Activated naive CD8-positive, alpha-beta T cell treated with anti-CD3 and anti-CD28 coated beads for 36 hours (primary cell): ENCODE measurements around the gene OR5T1. TPM values are rescaled to one million over a fixed set of nuclear protein-coding genes. Genes with fewer than 3 reads are reported as not detected.

Experiments
- DNase-seq: peaks from one replicate; pipeline ENCODE4 v3.0.0; 2021
- H3K27ac Mint-ChIP-seq: one replicate; pipeline ENCODE4 v1.8.0; 2022; ENCODE audit warnings: mild to moderate bottlenecking, moderate library complexity, mixed read lengths
- H3K27me3 Mint-ChIP-seq: one replicate; pipeline ENCODE4 v1.8.0; 2022; ENCODE audit warnings: mild to moderate bottlenecking, mixed read lengths
- H3K36me3 Mint-ChIP-seq: one replicate; pipeline ENCODE4 v1.8.0; 2021; ENCODE audit warnings: mild to moderate bottlenecking, mixed read lengths
- H3K4me1 Mint-ChIP-seq: one replicate; pipeline ENCODE4 v1.8.0; 2021; ENCODE audit warnings: mixed read lengths
- H3K4me3 Mint-ChIP-seq: one replicate; pipeline ENCODE4 v1.8.0; 2022; ENCODE audit warnings: mild to moderate bottlenecking, moderate library complexity, mixed read lengths
- H3K9me3 Mint-ChIP-seq: one replicate; pipeline ENCODE4 v1.8.0; 2022; ENCODE audit warnings: mixed read lengths
- total RNA-seq, 2 experiments: library from RNA; stranded (reverse); gene quantifications; one replicate each; pipeline ENCODE4 v1.2.3, GENCODE V29; 2021

OR5T1 gene
- not detected for total RNA-seq

DNA sequence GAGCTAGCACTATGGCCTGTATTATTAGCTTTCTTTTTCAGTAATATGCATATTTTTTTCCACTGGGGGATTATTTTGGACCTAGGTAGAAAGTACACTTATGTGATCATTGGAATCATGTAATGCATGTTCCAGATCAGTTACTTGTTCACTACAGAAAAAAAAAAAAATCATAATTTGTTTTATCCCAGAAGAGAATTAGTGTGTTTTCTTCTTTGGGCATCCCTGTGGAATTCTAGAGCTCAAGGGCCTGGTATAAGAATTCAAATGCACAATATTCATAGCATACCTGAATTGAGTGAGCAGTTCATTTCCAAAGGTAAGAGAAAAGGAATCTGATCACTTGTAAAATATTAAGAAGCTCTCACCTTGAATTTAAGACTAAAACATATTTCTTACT lies at the start of gene OR5T1:
Gene OR5T1, plus strand, starts transcription at position 301 of the 400 bp plus-strand sequence. CDS start 1,485 bp downstream, outside the sequence.
- peaks cover 17% of the 10 kb centered on the region for H3K9me3 Mint-ChIP-seq
- no peak within 1 kb of the TSS for H3K27ac Mint-ChIP-seq
- no peaks in the 10 kb centered on the region for H3K36me3 Mint-ChIP-seq
- no peaks in the 10 kb centered on the region for H3K27me3 Mint-ChIP-seq
- no peak within 1 kb of the TSS for H3K4me3 Mint-ChIP-seq
- DNase-seq, result no peak
- no peaks in the 10 kb centered on the region for H3K4me1 Mint-ChIP-seq

DNA sequence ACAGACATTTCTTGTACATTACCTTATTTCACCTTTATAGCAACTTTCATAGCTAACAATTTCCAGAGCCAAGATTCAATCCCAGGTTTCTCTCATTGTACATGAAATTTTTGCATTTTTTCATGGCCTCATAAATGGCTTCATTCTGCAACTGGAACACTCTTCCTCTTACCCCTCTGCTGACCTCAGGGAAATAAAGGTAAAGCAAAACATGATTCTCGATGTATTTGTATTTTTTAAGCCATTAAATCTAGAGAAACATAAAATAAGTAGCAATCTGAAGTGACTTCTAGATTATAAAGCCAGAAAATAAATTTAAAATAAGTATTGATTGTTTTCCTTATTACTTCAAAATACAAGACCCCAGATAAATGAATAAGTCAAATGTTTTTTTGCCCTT lies 39.8 kb upstream of the OR5T1 start, which contains the start of gene OR5T2:
Gene OR5T2, minus strand, starts transcription at position 101 of the 400 bp plus-strand sequence. CDS start 1,193 bp downstream, outside the sequence.
- Mint-ChIP-seq H3K27ac (no peak within 1 kb of the TSS), H3K27me3 (no peaks in the 10 kb centered on the region), H3K4me3 (no peak within 1 kb of the TSS), H3K36me3 (no peaks in the 10 kb centered on the region), H3K9me3 (peaks cover 7% of the 10 kb centered on the region), H3K4me1 (no peaks in the 10 kb centered on the region)
- no peak for DNase-seq

DNA sequence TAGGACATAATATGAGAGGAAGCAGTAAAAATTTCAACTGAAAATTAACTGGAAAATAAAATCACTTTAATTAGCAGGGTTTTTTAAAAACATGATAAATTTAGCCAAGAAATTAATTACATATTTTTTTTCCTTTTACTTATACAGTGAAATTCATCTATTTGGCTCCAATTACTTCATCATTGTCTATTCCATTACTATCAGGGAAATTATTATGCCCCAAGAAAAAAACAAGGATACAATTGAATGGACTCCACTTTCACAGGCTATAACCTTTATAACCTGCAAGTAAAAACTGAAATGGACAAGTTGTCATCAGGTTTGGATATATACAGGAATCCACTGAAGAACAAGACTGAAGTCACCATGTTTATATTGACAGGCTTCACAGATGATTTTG lies 22.0 kb upstream of the OR5T1 start, which contains the start of gene OR5T3:
Gene OR5T3, plus strand, starts transcription at position 301 of the 400 bp plus-strand sequence. Its CDS starts 0 bp downstream, at position 301.
- Mint-ChIP-seq H3K36me3 (no peaks in the 10 kb centered on the region), H3K27ac (no peak within 1 kb of the TSS), H3K27me3 (no peaks in the 10 kb centered on the region), H3K9me3 (peaks cover 9% of the 10 kb centered on the region), H3K4me1 (no peaks in the 10 kb centered on the region), H3K4me3 (no peak within 1 kb of the TSS)
- DNase-seq, result no peak

DNA sequence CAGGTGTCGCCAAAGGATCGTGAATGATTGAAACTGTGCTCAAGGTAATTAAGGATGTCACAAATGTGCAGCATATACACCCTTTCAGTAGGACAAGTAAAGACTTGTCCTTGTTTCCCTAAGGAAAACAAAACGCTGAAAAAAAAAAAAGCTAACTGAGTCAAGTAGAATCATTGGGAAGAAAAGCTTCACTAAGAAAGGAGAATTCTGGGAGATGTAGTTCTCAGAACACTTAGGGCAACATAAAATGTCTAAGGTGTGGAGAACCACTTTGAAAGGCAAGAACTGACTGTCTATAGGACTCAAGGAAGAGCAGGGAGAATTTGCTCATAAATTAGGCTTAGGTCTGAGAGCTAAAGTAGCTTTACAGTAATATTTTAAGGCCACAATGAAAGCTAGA lies 2.9 kb upstream of the OR5T1 start:
- H3K27ac Mint-ChIP-seq, result no peak overlapping the region
- no peaks in the 10 kb centered on the region for H3K36me3 Mint-ChIP-seq
- no peak for DNase-seq
- H3K4me1 Mint-ChIP-seq, result no peaks in the 10 kb centered on the region
- peaks cover 25% of the 10 kb centered on the region for H3K9me3 Mint-ChIP-seq
- no peaks in the 10 kb centered on the region for H3K27me3 Mint-ChIP-seq
- H3K4me3 Mint-ChIP-seq, result no peak overlapping the region

DNA sequence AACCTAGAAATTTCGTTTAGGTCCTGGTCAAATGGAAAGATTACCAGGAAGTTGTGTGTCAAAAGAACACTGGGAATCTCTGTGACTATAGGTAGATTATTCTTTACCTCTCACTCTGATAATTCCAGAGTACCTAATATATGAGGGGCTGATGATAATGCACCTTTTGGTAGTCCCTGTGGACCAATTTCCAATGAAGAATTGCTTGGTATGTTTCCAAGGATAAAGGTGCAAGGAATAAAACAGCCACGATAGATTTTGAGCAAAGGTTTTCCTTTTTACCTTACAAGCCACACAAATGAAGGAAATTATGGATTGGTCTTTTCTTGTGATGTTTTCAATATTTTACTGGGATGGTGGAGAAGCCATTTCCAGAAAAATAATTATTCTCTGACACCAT lies 18.2 kb downstream of the OR5T1 start, which contains the start of gene OR8H1:
Gene OR8H1, minus strand, starts transcription at position 101 of the 400 bp plus-strand sequence. CDS start 1,192 bp downstream, outside the sequence.
- no peaks in the 10 kb centered on the region for H3K36me3 Mint-ChIP-seq
- H3K9me3 Mint-ChIP-seq, result peaks cover 8% of the 10 kb centered on the region
- H3K27ac Mint-ChIP-seq, result no peak within 1 kb of the TSS
- H3K4me1 Mint-ChIP-seq, result no peaks in the 10 kb centered on the region
- H3K4me3 Mint-ChIP-seq, result no peak within 1 kb of the TSS
- no peaks in the 10 kb centered on the region for H3K27me3 Mint-ChIP-seq
- DNase-seq, result no peak

DNA sequence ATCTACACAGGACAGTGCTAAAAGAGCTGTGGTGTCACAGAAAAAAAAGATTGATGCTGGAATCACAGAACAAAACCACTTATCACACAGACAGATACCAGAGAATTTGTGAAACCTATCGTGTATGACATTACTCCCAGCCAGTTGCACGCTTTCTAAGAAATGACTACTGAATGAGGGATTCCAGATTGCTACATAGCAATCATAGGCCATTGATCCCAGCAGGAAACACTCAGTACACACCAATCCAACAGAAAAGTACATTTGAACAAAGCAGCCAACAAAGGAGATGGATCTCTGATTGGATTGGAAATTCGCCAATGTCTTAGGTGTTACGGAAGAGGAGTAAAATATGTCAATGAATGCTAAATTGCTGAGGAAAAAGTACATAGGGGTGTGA lies 22.9 kb downstream of the OR5T1 start:
- Mint-ChIP-seq H3K9me3 (peaks cover 5% of the 10 kb centered on the region), H3K4me1 (no peaks in the 10 kb centered on the region), H3K27ac (no peak overlapping the region), H3K4me3 (no peak overlapping the region), H3K36me3 (no peaks in the 10 kb centered on the region), H3K27me3 (no peaks in the 10 kb centered on the region)
- DNase-seq, result no peak

DNA sequence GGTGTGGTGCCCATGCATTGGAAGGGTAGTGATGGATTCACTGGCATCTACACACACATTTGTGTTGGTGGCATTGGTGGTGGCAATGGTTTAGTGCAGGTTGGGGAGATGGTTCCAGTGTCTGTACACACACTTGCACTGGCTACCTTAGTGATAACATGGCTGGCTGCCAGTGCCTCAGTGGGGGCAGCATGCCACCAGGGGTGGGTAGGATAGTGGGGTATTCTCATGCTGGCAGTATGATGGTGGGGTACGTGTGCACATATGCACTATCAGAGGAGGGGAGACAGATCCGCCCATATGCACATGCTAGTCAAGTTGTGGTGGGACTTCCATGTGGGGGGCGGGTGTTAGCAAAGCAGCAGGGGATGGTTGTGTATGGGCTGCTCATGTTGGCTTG lies 33.9 kb downstream of the OR5T1 start:
- Mint-ChIP-seq H3K36me3 (no peaks in the 10 kb centered on the region), H3K9me3 (peaks cover 25% of the 10 kb centered on the region), H3K27ac (no peak overlapping the region), H3K27me3 (no peaks in the 10 kb centered on the region), H3K4me1 (no peaks in the 10 kb centered on the region), H3K4me3 (no peak overlapping the region)
- DNase-seq, result no peak

DNA sequence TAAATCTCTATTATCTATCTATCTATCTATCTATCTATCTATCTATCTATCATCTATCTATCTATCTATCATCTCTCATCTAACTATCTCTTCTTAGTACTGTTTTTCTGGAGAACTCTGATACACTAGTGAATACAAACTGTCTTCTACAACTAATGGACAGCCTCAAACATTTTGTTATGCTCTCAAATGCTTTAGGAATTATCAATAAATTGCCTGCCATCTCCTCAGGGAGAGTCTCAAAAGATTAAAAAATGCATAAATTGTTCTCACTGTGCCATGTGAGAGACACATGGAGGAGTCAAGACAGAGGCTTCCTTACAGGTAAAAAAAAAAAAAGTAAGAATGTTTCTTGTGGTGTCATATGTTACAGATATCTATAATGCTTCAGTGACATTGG lies 40.9 kb downstream of the OR5T1 start, which contains the start of gene OR8K3:
Gene OR8K3, plus strand, starts transcription at position 301 of the 400 bp plus-strand sequence. CDS start 3,163 bp downstream, outside the sequence.
- Mint-ChIP-seq H3K4me3 (no peak within 1 kb of the TSS), H3K36me3 (no peaks in the 10 kb centered on the region), H3K9me3 (peaks cover 8% of the 10 kb centered on the region), H3K27ac (no peak within 1 kb of the TSS), H3K27me3 (no peaks in the 10 kb centered on the region), H3K4me1 (no peaks in the 10 kb centered on the region)
- DNase-seq, result no peak

Other genes starting within 250 kb of the OR5T1 start
- not detected for gene OR5AS1, start 246.5 kb upstream of the OR5T1 start, total RNA-seq
- not detected for gene OR8I2, start 180.8 kb upstream of the OR5T1 start, total RNA-seq
- not detected for gene OR8H2, start 170.5 kb upstream of the OR5T1 start, total RNA-seq
- not detected for gene OR8H3, start 151.8 kb upstream of the OR5T1 start, total RNA-seq
- gene OR8J3, start 134.0 kb upstream of the OR5T1 start, total RNA-seq, result not detected
- gene OR8K5, start 113.8 kb upstream of the OR5T1 start, total RNA-seq, result not detected
- gene OR5J2, start 97.5 kb upstream of the OR5T1 start, total RNA-seq, result not detected
- gene OR5T2, start 39.9 kb upstream of the OR5T1 start, total RNA-seq, result not detected
- not detected for gene OR5T3, start 21.9 kb upstream of the OR5T1 start, total RNA-seq
- not detected for gene OR8H1, start 18.1 kb downstream of the OR5T1 start, total RNA-seq
- not detected for gene OR8K3, start 41.0 kb downstream of the OR5T1 start, total RNA-seq
- gene OR8K1, start 71.9 kb downstream of the OR5T1 start, total RNA-seq, result not detected
- not detected for gene OR8J1, start 80.1 kb downstream of the OR5T1 start, total RNA-seq
- not detected for gene OR8U1, start 101.5 kb downstream of the OR5T1 start, total RNA-seq
- not detected for gene OR5AL1, start 138.5 kb downstream of the OR5T1 start, total RNA-seq
- not detected for gene OR5M3, start 199.2 kb downstream of the OR5T1 start, total RNA-seq
- not detected for gene OR5M8, start 217.2 kb downstream of the OR5T1 start, total RNA-seq